ENCODE measurements around the gene CCHCR1.
A peak's percentile ranks its signal among the peaks of the same experiment; 100 is the strongest.

The CCHCR1 gene

DNA sequence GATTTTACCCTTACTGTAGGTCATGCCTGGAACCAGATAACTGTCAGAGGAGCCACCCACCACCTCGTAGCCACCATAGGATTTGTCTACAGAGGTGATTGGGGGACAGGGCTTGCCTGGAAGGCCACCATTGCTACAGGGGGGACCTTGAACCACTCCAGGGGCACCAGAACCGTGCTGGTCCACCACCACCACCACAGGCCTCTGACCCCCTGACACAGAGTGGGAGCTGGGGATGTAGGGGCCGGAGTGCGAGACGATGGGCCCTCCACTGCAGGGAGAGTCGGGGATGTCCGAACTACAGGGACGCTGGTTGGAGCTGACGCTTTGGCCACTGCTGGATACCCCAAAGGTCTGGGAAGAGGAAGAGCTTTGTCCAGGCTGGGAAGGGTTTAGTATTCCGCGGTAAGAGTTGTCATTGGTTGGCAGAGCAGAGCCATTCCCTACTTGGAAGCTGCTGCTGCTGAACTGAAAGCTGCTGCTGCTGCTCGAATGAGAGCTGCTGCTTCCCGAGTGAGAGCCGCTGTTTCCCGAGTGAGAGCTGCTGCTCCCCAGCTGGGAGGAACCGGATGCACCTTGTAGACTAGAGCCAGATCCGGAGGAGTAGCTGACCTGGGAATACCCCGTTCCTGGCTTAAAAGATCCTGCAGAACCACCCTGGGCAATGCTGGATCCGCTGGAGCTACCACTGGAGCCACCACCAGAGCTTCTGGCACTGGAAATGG lies 40.8 kb downstream of the CCHCR1 start:
- H3K4me3 ChIP-seq (replicated peaks in 1 of 2; ENCODE audit: low read depth in 2 of 2, low read length in 2 of 2): peak overlapping the region in 1 of 2 donors; percentile 1
- TF ChIP-seq, protein P1, sequence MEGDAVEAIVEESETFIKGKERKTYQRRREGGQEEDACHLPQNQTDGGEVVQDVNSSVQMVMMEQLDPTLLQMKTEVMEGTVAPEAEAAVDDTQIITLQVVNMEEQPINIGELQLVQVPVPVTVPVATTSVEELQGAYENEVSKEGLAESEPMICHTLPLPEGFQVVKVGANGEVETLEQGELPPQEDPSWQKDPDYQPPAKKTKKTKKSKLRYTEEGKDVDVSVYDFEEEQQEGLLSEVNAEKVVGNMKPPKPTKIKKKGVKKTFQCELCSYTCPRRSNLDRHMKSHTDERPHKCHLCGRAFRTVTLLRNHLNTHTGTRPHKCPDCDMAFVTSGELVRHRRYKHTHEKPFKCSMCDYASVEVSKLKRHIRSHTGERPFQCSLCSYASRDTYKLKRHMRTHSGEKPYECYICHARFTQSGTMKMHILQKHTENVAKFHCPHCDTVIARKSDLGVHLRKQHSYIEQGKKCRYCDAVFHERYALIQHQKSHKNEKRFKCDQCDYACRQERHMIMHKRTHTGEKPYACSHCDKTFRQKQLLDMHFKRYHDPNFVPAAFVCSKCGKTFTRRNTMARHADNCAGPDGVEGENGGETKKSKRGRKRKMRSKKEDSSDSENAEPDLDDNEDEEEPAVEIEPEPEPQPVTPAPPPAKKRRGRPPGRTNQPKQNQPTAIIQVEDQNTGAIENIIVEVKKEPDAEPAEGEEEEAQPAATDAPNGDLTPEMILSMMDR (IDR thresholded peaks at IDR 0.05; ENCODE audit: low read depth, low read length): no peak
- DNase-seq (ENCODE audit: low read depth in 2 of 2): peak; percentile 34 to 61

DNA sequence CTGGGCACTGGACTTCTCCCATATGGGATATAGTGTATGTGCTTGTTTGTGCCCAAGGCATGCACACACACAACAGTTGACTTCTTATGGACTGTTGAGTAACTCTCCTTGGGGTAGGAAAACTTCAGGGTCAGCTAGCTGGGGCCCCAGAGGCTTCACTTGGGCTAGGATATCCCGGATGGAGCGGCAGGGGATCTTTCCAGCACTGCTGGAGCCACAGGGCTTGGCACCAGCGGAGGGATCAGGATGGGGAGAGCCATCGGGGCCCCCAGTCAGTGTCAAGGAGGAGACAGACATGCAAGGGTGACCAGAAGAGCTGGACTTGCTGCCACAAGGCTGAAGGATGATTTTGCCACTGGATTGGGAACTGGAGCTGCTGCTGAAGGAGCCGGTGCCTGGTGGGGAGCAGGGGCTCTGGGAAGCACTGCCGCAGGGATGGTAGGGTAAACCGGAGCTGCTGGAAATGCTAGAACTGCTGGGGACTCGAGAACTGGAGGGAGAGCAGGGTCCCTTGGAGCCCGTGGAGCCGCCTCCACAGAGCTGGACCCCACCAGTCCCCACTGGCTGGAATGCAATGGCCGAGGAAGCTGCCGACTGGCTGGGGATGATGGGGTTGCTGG lies 41.6 kb downstream of the CCHCR1 start:
- TF ChIP-seq, protein P1 (IDR thresholded peaks at IDR 0.05; ENCODE audit: low read depth, low read length): no peak
- no peak overlapping the region for H3K4me3 ChIP-seq (replicated peaks in 1 of 2; ENCODE audit: low read depth in 2 of 2, low read length in 2 of 2)
- DNase-seq (ENCODE audit: low read depth in 2 of 2): no peak

DNA sequence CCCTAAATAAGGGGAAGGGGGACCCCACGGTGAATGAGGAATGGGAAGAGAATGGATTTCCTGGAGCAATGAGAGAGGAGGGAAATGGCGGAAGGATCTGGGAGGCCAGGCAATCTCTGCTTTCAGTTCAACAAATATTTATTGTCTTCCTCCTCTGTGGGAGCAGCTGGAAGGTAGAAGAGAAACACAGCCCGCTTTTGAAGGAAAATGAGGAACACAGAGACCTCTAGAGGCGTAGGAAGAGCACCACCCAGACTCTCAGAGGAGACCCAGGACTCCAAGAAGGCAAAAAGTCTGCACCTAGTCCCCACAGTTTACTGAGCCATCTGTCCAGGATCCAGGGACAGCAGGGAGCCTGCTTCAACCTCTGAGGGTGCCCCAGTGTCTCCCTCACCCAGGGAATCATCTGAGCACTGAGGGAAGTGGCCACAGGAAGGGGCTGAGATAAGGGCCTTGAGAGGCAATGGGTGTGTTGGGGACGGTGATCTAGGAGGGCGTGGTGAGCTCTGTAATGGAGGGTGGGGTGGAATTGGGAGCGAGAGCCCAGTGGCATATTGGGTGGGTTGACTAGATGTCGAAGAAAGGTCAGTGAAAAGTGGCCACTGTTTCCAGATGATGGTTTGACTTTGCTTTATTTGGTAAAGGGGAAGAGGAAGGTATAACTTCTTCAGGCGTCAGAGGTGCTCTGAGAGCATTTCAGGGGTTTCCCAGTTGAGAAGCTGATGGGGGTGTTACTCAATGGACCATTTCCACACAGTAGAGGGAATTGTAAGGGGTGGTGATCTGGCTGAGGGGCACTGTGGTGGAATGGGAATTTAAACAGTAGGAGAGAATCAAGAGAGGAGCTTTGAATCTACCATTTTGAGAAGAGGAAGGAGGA lies 42.4 kb downstream of the CCHCR1 start:
- DNase-seq (ENCODE audit: low read depth in 2 of 2): peak; percentile 68 to 76
- H3K4me3 ChIP-seq (replicated peaks in 1 of 2; ENCODE audit: low read depth in 2 of 2, low read length in 2 of 2): peak overlapping the region; percentile 27 to 39
- TF ChIP-seq, protein P1 (IDR thresholded peaks at IDR 0.05; ENCODE audit: low read depth, low read length): peak; percentile 29

DNA sequence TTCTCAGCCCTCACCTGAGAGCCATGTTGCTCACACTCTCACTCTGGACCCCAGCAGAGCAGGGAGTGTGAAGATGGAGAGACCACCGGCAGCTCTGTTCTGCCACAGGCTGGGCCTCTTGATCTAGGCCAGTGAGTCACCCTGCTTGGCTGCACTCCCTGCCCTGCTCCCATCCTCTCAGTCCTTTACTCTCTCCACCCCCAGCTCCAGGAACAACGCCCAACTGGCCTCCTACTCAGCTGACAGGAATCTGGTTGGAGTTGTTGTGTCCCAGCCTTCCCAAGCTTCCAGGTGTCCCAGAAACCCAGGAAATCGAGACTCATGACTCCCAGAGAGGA lies 43.1 kb downstream of the CCHCR1 start, which contains the start of gene PSORS1C1:
Gene PSORS1C1 (plus strand): TSS at position 260 of the 338 bp plus-strand sequence. CDS start 14,833 bp downstream, outside the sequence.
- H3K4me3 ChIP-seq (replicated peaks in 1 of 2; ENCODE audit: low read depth in 2 of 2, low read length in 2 of 2): peak within 1 kb of the TSS; percentile 27 to 39
- TF ChIP-seq, protein P1 (IDR thresholded peaks at IDR 0.05; ENCODE audit: low read depth, low read length): no peak
- DNase-seq (ENCODE audit: low read depth in 2 of 2): peak; percentile 93 to 94

DNA sequence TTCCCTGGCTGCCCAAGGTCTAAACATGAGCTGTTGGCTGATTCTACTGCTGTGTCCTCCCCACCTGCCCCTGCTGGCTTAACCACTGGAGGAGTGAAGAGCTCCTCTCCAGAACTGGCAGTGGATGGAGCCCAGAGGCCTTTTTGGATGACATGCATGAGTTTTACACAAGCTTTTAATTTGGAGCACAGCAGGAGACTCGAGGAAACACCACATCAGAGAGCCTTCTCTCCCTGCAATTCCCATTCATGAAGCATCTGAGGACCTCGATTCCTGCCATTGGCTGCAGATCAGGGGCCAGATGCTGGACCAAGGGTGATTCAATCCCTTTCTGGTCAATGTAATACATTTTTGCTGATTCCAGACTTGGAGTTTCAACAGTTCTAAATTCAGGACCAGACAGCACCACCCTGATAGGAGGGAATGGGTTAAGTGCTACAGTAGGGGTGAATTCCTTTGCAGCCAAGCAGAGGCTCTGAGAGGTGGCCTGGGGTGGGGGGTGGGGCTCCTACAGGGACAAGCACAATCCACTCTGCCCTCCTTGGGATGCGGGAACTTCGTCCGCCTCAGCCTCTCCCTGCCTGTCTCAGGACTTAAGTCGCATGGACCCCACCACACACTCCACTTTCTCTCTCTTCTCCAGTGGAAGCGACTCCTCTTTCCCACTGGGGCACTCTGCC lies 43.6 kb downstream of the CCHCR1 start:
- TF ChIP-seq, protein P1 (IDR thresholded peaks at IDR 0.05; ENCODE audit: low read depth, low read length): no peak
- DNase-seq (ENCODE audit: low read depth in 2 of 2): peak; percentile 19 to 47

DNA sequence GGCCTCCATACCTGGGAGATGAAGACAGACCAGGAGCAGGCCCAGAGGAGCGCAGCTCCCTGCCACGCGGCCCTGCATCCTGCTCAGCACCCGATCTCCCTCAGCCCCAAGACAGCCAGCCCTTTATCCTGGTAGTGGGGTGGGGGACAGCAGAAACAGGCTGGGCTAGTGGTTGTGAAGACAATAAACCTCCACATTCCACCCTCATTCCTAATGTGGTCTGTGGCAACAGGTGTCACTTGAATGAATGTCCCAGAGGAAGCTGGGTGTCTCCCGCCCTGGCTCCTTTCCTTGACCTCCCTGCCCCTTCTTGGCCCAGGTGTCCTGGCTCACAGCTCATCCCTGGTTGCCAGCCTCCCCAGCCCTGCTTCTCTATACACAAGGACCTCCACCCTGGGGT lies 45.1 kb downstream of the CCHCR1 start, which contains the start of gene C6orf15:
Gene C6orf15 (minus strand): TSS at position 98 of the 400 bp plus-strand sequence. CDS start 20 bp downstream, at position 78.
- no peak for DNase-seq (ENCODE audit: low read depth in 2 of 2)
- H3K4me3 ChIP-seq (replicated peaks in 1 of 2; ENCODE audit: low read depth in 2 of 2, low read length in 2 of 2): no peak within 1 kb of the TSS
- TF ChIP-seq, protein P1 (IDR thresholded peaks at IDR 0.05; ENCODE audit: low read depth, low read length): no peak

More for the DNA sequence above, 43.6 kb downstream of the CCHCR1 start:
- peak overlapping the region in 1 of 2 donors; percentile 39 for H3K4me3 ChIP-seq (replicated peaks in 1 of 2; ENCODE audit: low read depth in 2 of 2, low read length in 2 of 2)
